ENCODE measurements around the gene TMEM198. TPM values are rescaled to one million over a fixed set of nuclear protein-coding genes. Genes with fewer than 3 reads are reported as not detected.
A peak's percentile ranks its signal among the peaks of the same experiment; 100 is the strongest.

TMEM198 gene
- total and polyA plus RNA-seq, 9 of the 15 experiments (the other 6 are each of a cell fraction or from before 2014, with no cell fraction given) = 0.03 to 3.8 (median 1.0) TPM

- TF ChIP-seq ZNF280B (CRISPR knock-in tag; IDR thresholded peaks at IDR 0.05) (no peak), KAT8 (IDR thresholded peaks at IDR 0.05; ENCODE audit: low read depth) (no peak), GATAD2B (IDR thresholded peaks at IDR 0.05; ENCODE audit: borderline replicate concordance) (no peak), NCOA2 (IDR thresholded peaks at IDR 0.05; ENCODE audit: partially characterized antibody in 2 of 2) (no peak), OTX1 (CRISPR knock-in tag; IDR thresholded peaks at IDR 0.05) (no peak), RNF2 (IDR thresholded peaks at IDR 0.05) (no peak; the same call in 1 of the 2 replicates), HEY1 (CRISPR knock-in tag; IDR thresholded peaks at IDR 0.05; ENCODE audit: borderline replicate concordance) (no peak), POU5F1 (IDR thresholded peaks at IDR 0.05; ENCODE audit: borderline replicate concordance, low read depth, low read length, partially characterized antibody) (no peak), LEF1 (IDR thresholded peaks at IDR 0.05) (no peak), TFAP4 (CRISPR knock-in tag; IDR thresholded peaks at IDR 0.05; ENCODE audit: borderline replicate concordance) (peak; percentile 90), RBM34 (IDR thresholded peaks at IDR 0.05; ENCODE audit: borderline replicate concordance, insufficient read depth, low read length) (no peak), NFATC3 (IDR thresholded peaks at IDR 0.05) (no peak), ZNF668 (CRISPR knock-in tag; IDR thresholded peaks at IDR 0.05) (no peak), NRF1 (conservative IDR thresholded peaks at IDR 0.05 in 1 of 2, IDR thresholded peaks at IDR 0.05 in 1 of 2) (peak; percentile 85 to 88), SAFB2 (IDR thresholded peaks at IDR 0.05; ENCODE audit: borderline replicate concordance, low read depth, low read length, severe bottlenecking) (no peak), YBX1 (IDR thresholded peaks at IDR 0.05) (no peak), NFRKB (IDR thresholded peaks at IDR 0.05; ENCODE audit: low read depth) (peak; percentile 88), E2F5 (CRISPR knock-in tag; IDR thresholded peaks at IDR 0.05) (no peak), ELF4 (CRISPR knock-in tag; IDR thresholded peaks at IDR 0.05) (0 out of 2 replicates have a peak, but pooled peaks have one; percentile 15), ELF2 (CRISPR knock-in tag; IDR thresholded peaks at IDR 0.05) (peak; percentile 93), IFI16 (CRISPR knock-in tag; IDR thresholded peaks at IDR 0.05) (no peak), ERF (CRISPR knock-in tag; IDR thresholded peaks at IDR 0.05) (no peak), TSC22D4 (tag; IDR thresholded peaks at IDR 0.05) (no peak), ZNF79 (CRISPR knock-in tag; IDR thresholded peaks at IDR 0.05; ENCODE audit: low read depth) (no peak), TCF7 (IDR thresholded peaks at IDR 0.05; ENCODE audit: borderline replicate concordance) (no peak), ZNF398 (CRISPR knock-in tag; IDR thresholded peaks at IDR 0.05) (no peak)
Observed at GRCh38 chr2:219597552-219598307, 53.9 kb downstream of the TMEM198 start, which contains the start of gene STK11IP (continued).

All from K562 (cell line).